Activated CD4-positive, alpha-beta T cell treated with anti-CD3 and anti-CD28 coated beads, Interleukin-2, Interleukin-6, amounts not matched to agents 100 ng/mL and 50 ng/mL, durations not matched to agents 16 hours and 8 hours (primary cell): ENCODE measurements around the gene NME1.
"Not testable (repeated sequence)": the region's sequence is repeated elsewhere in the genome, so short reads cannot be mapped to it uniquely, and the experiment has no call there.

Source experiments
- DNase-seq: peaks from one replicate; pipeline ENCODE4 v3.0.0-alpha.2; 2020

Gene NME1

DNA sequence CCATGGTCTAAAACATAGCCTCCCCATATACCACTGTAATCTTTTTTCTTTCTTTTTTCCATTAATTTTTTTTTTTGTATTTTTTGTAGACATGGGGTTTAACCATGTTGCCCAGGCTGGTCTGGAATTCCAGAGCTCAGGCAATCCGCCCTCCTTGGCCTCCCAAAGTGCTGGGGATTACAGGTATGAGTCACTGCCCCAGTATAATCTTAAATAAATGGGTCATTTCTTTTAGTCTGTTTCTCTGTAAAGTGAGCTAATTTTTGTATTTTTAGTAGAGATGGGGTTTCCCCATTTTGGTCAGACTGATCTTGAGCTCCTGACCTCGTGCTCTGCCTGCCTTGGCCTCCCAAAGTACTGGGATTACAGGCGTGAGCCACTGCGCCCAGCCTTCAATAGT lies 5.7 kb upstream of the NME1 start:
- no peak for DNase-seq

DNA sequence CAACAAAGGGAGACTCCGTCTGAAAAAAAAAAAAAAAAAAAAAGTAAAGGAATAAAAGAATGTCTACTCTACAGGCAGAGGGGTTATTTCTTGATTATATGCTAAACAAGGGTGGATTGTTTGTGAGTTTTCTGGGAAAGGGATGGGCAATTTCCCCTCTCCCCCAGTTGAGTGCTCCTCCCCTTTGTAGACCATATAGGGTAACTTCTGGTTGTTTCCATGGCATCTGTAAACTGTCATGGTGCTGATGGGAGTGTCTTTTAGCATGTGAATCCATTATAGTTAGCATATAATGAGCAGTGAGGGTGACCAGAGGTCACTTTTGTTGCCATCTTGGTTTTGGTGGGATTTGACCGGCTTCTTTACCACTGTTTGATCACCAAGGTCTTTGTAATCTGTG lies 4.2 kb upstream of the NME1 start:
- DNase-seq: no peak

DNA sequence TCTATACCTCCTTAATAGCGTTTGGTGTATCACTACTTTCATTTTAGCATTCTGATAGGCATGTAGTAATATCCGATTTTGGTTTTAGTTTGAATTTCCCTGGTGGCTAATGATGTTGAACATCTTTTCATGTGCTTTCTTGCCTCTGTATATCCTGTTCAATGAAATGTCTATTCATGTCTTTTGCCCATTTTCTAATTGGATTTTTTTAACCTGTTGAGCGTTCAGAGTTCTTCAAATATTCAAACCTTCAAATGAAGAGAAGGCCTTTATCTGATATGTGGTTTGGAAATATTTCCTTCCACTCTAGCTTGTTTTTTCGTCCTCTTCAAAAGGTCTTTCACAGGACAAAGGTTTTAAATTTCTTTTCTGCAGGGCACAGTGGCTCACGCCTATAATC lies 2.4 kb upstream of the NME1 start:
- DNase-seq: no peak

DNA sequence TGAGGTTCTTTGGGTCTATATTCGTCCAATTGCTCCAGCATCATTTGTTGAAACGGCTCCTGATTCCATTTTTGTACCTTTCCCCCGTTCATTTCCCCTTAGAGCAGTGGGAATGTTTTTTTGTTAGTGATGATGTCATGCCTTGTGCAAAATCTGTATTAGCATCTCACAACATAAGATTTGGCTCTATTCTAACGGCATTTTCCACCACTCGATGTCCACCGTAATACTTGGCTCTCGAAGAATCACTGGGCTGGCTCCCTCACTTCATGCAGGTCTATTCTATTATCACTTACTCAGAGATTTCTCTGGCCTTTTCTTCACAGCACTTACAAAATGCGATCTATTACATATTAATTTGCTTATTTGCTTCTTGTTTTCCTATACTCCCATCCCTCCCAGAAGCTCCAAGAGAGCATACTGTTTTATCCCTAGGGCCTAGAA lies 571 bp upstream of the NME1 start:
- no peak for DNase-seq

DNA sequence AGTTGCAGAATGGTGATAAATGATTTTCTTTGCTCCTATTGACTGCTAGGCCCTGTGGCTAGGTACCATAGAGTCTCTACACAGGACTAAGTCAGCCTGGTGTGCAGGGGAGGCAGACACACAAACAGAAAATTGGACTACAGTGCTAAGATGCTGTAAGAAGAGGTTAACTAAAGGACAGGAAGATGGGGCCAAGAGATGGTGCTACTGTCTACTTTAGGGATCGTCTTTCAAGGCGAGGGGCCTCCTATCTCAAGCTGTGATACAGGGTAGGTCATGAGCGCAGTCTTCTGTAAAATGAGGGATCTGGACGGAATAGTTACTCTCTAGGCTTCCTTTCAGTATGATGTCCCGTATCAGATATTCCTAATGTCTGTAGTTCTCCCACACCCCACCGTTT lies 817 bp downstream of the NME1 start:
- DNase-seq: no peak

DNA sequence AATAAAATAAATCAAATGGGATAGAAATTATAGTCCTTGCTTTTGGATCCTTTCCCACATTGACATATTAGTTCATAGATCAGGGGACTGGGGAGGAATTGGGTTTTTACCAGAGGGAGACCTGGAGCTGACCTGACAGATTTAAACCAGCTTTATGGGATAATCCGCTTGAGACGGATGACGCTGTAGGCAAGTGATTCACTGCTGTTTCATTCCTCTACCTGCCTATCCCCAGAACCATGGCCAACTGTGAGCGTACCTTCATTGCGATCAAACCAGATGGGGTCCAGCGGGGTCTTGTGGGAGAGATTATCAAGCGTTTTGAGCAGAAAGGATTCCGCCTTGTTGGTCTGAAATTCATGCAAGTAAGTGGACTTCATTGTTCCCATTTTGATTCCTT lies 2.1 kb downstream of the NME1 start:
- no peak for DNase-seq

DNA sequence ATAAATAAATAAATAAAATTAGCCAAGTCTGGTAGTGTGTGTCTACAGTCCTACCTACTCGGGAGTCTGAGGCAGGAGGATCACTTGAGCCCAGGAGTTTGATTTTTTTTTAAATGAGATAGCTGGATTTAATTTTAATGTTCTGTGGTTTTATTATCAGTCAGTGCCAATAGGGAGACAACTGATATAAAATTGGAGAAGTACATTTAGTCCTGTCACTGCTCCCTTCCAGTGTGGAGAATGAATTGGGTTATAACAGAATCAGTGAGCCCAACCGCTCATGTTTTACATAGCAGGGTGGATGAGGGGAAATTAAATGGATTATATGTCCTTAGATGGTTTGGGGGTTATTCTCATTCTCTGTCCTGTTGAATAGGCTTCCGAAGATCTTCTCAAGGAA lies 6.2 kb downstream of the NME1 start:
- DNase-seq: no peak

DNA sequence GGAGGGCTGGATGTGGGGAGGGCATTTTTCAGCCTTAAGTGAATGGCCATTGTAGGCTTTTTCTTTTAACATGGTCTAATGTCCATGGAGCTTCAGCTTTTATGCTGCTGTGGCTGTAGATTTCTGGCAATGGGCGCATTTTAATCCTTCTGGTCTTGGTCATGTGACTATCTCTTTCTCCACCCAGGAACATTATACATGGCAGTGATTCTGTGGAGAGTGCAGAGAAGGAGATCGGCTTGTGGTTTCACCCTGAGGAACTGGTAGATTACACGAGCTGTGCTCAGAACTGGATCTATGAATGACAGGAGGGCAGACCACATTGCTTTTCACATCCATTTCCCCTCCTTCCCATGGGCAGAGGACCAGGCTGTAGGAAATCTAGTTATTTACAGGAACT lies 8.2 kb downstream of the NME1 start:
- DNase-seq: no peak

DNA sequence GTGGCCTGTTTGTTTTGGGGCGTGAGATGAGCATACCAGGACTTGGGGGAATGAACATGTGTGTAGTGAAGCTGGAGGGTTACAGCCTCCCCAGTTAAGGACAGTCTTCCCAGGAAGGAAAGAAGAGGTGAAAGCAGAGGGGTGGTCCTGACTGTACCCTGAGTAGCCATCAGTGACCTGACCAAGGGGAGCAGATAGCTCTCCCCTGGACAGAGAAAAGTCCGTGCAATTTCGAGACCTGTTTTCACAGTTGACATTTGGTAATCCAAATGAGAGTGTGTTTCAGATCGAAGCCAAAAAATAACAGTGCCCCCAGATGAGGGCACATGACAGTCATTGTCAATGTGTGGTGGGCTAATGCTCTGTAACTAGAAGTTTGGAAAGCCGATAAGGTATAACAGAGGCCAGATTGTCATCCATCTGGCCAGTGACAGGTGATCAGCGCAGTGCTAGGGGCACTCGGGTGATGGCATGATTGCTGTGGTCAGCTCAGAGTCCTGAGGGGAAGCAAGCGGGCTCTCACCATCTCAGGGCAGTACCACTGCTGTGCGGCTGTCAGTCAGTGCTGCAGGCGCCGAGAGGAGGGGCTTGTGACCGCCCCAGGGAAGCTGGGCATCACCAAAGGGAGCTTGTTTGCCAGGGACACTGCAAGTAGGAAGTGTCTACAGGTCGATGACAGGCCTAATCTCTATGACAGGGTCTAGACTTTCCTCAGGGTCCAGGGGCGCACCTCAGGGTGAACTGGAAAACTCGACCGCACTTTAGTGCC lies 11.7 kb downstream of the NME1 start:
- no peak for DNase-seq

DNA sequence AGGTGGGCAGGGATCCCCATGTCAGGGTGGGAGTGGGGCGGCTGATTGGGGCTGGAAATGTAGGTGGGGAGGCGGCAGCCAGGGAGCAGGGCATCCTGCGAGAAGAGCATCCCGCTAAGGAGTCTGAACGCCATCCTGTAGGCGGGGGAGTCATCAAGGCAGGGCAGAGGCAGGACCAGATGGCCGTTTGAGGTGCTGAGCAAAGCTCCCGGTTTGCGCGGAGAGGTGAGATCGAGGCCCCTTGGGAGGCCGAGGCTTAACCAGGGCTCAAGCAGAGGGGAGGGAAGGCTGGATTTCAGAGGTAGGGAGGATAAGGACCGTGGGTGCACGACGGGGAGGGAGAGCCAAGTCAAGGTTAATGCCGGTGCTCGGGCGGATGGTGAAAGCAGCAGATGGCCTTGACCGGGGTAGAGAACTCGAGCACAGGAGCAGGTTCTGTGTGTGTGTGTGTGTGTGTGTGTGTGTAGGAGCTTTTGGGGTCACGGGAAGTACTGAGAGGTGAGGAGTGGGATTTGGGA lies 12.4 kb downstream of the NME1 start:
- DNase-seq: no peak

DNA sequence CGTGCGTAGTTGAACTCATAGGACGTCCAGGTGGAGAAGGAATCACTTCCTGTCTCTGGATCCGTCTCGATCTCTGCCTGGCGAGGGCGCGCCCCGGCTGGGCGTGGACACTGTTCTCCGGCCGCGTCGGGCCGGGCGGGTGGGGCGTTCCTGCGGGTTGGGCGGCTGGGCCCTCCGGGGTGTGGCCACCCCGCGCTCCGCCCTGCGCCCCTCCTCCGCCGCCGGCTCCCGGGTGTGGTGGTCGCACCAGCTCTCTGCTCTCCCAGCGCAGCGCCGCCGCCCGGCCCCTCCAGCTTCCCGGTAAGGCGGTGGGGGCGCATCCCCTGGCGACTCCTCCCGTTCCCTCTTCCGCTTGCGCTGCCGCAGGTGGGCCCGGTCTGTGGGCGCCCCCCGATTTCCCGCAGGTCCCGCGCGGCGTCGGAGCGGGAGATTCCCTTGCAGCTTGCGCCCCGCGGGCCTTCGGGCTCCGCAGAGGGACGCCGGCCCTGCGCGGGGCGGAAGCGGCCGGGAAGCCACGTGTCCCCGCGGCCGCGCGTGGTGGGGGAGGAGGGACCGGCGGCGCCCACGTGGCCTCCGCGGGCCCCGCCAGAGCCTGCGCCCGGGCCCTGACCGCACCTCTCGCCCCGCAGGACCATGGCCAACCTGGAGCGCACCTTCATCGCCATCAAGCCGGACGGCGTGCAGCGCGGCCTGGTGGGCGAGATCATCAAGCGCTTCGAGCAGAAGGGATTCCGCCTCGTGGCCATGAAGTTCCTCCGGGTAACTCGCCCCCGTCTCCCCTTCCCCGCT lies 13.0 kb downstream of the NME1 start, which contains the start of gene NME2:
Gene NME2 (plus strand): TSS at position 214 of the 789 bp plus-strand sequence. CDS start 420 bp downstream, at position 634.
- peak; percentile 89 for DNase-seq

DNA sequence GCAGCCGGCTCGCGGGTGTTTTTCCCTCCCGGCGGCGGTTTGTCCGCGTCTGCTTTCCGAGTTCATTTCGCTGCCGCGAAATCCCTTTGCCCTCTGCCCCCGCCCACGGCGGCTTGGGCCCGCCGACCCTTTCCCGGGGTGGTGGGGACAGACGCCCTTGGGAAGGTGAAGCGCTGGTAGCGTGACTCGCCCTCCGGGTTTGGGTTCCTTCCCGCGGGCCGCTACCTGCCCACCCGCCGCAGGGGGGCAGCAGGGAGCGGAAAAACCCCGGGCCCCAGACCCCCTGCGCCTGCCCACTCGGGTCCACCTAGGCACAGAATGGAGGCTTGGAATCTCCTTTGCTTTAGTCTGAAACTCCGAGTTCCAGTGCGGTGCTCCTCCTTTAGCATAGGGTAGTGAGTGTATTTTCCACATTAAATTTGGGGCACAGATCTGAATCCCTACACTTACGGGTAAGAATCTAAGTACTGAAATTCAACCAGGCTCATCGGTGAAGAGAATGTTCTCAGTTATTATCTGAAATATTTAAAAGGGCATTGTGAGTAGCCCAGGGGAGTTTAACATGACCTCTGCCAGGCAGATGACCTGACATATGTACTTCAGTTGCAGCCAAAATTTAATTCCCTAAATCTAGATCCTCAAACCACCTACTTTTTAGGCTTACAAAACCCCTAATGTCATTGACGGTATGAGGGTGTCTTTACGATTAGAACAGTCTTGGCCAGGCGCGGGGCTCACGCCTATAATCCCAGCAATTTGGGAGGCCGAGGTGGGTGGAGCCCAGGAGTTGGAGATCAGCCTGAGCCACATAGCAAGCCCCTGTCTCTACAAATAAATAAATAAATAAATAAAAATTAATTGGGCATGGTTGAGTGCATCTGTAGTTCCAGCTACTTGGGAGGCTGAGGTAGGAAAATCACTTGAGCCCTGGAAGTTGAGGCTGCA lies 13.9 kb downstream of the NME1 start:
- DNase-seq: peak; percentile 84

DNA sequence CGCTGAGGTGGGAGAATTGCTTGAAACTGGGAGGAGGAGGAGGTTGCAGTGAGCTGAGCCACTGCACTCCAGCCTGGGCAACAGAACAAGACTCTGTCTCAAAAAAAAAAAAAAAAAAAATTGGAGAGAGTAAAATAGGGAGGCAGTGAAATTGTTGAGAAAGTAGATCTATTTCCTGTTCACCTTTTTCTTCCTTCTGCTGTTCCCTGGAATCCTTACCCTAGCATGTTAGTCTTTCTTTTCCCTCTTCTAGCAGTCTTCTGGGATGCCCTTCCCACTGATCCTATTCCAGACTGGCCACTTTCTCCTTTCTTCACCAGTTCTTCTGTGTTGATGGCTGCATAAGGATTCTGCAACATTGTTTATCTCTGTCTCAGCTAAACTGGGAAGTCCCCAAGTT lies 16.0 kb downstream of the NME1 start:
- no peak for DNase-seq

DNA sequence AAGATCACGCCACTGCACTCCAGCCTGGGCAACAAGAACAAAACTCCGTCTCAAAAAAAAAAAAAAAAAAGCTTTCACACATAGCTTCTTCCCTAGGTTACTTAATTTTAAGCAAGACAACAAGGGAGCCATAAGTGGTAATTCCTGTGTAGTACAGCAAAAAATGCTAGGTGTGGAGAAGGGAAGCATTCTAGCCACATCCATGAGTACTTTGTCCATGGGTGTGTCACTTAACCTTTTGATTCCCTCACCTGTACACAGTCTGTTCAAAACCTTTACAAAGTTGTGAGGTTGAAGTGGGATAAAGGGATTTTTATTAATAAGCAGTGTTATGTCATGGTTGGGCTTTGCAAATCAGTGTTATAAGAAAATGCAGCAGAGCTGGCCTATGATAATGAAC lies 17.4 kb downstream of the NME1 start:
- DNase-seq: no peak

DNA sequence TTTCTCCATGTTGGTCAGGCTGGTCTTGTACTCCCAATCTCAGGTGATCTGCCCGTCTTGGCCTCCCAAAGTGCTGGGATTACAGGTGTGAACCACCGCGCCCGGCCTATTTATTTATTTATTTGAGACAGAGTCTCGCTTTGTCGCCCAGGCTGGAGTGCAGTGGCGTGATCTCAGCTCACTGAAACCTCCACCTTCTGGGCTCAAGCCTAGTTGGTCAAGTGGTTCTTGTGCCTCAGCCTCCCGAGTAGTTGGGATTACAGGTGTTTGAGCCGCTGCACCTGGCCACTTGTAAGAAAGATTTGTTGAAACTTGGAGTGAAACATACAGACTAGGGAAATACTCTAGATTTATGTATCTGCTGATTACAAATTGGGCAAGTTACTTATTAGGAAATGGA lies 18.7 kb downstream of the NME1 start:
- DNase-seq: not testable (repeated sequence)

DNA sequence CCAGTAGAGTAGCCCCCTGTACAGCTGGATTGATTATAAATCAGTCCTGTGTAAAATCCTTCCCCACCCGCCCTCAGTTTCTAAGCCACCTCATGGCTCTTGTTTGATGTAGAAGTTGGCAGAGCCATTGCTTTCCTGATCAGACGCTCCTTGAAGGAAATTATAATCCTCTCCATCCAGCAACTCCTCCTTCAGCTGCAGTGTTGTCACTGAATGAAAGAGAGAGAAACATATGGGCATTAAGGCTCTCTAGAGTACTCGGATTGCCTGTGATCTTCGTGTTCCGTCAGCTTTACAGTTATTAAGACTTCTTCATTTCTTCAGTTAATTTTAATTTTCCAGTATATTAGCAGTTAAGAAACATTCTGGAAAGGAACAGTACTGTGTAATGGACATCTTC lies 27.1 kb downstream of the NME1 start:
- DNase-seq: no peak

DNA sequence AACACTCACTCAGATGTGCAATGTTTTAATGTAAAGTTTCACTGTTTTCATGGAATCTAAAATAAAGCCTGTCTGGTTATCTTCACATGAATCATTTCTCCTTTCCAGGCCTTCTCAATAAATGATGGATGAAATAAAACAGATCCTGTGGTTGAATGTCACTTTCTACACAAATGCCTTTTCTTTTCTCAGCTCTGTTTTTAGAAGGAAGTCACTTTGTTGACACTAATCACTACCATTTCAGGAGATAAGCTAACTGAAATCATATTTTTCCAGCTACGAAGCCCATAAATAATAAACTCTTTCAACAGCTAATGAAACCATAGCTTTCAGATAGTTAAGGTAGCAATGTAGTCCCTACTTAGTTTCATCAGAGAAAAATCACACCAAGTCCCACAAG lies 30.8 kb downstream of the NME1 start:
- DNase-seq: no peak

DNA sequence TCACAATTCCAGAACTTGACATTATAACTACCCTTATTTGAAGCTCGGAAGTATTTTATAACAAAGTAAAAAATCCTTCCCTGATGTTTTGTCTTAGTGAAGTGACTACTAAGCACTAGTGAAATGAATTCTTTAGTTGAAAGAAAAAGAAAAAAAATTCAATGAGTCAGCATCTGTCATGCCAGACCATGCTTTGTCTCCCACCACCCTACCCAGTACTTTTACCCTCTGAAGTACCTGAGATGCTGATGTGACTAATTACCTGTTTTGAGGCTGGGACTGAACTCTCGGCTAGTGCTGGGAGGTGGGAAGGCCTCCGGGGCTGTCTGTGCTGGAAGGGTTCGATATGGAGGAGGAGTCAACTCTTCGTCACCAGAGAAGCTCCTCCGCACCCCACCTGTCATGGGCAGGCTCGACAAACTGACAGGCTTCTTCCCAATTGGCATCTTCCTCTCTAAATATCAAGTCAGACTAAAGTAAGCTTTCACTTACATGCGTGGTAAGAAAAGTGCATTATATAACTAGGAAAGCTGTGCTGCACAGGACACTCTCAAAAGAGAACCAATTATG lies 32.5 kb downstream of the NME1 start:
- no peak for DNase-seq

DNA sequence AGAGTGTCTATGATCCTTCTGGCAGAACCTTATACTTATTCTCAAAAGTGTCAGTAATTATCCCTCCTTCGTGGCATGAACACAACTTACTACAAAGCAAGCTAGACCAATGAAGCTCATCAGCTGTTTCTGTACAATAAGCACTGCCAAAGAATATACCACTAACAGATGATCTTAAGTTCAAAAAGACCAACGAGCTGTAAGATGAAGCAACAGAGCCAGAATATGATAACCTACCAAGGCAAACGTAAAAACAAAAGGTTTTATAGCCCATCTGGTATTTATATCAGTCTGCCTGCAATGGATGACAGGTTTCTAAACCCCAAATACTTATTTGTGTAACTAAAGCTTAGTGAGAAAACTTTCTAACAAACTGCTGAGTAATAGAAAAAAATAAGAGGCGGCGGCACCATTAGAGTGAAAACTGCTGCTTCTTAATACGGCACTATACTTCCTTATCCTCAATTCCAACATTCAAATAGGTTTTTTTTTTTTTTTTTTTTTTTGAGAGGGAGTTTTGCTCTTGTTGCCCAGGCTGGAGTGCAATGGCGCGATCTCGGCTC lies 35.0 kb downstream of the NME1 start:
- DNase-seq: no peak

DNA sequence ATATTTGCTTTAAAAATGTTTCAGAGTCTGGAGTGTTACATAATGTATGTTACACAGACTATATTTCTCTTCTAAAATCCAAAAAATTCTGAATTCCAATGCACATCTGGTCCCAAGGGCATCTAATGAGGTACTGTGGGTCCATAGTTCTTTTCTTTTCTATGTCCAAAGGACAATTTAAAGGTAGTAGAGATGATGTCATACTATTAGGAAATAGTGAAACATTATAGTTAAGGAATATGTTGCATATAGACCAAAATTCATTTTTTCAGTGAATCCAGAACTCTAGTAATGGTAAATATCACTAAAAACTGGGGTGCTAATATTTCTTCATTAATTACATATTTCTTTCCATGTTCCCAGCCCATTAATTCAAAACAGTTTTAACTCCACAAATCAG lies 35.8 kb downstream of the NME1 start:
- DNase-seq: no peak

DNA sequence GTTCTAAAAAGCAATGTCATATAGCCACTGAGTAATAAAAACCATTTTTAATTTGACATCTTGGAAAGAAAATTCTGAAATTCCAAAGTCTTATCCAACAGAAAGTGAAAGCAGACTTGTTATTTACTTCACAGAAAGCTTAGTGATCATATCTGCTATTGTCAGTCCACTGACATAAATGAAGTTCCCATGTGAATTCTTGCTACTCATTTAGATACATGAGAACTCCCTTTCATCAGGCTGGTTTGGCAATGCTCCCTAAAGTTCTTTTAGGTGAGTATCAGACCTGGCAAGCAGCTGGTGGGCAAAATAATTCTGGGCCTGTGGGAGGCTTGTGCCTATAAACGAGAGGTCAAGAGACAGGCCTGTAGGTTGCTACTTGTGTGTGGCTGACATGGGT lies 36.3 kb downstream of the NME1 start:
- DNase-seq: no peak

DNA sequence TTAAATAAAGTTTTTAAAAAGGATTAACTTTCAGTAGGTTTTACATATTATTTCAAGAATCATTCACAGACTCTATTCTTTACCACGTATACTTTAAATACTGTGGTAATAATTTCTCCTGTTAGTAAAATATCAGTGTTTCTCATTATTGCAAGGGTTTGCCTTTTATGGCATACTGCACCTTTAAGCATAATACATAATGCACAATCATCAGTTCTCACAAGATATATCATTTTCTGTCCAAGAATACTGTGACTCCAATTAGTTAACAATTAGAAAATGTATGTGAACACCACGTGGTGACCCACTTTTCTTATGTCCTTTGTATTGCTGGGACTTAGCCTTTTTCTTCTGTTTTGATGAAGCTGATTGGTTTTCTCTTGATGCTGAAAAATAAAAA lies 38.5 kb downstream of the NME1 start:
- no peak for DNase-seq
